Suprapubic skin (tissue), 4 donors: ENCODE measurements around the gene TBL1X. TPM values are rescaled to one million over a fixed set of nuclear protein-coding genes. Genes with fewer than 3 reads are reported as not detected.

ENCODE experiments used
- DNase-seq, 2 donors: peaks; one replicate each; pipeline ENCODE4 v3.0.0-alpha.2; 2019; ENCODE audit warnings: low spot score in 2 of 2
- H3K27ac ChIP-seq: fragments of 200-600 bp; sonication (generic); one replicate; pipeline ENCODE4 v1.5.1; 2019
- H3K27me3 ChIP-seq: fragments of 200-600 bp; sonication (generic); one replicate; pipeline ENCODE4 v1.5.1; 2019
- H3K36me3 ChIP-seq: fragments of 200-600 bp; sonication (generic); one replicate; pipeline ENCODE4 v1.5.1; 2019
- H3K4me1 ChIP-seq: fragments of 200-600 bp; sonication (generic); one replicate; pipeline ENCODE4 v1.5.1; 2019
- H3K4me3 ChIP-seq: fragments of 200-600 bp; sonication (generic); one replicate; pipeline ENCODE4 v1.5.1; 2019; ENCODE audit warnings: mild to moderate bottlenecking
- H3K9me3 ChIP-seq: fragments of 200-600 bp; sonication (generic); one replicate; pipeline ENCODE4 v1.5.1; 2019
- EP300 ChIP-seq: sonication (generic); formaldehyde crosslinking; IDR thresholded peaks from one replicate; pipeline ENCODE4 v1.6.1; 2017; ENCODE audit warnings: antibody characterized with exemption
- POLR2A ChIP-seq, 2 donors: fragments of 450-650 bp; IDR thresholded peaks; one replicate each; pipeline ENCODE4 v1.6.1; 2017; ENCODE audit warnings: antibody characterized with exemption in 2 of 2, mild to moderate bottlenecking in 2 of 2, moderate library complexity in 2 of 2
- POLR2AphosphoS5 ChIP-seq, 3 donors: sonication (generic); formaldehyde crosslinking; IDR thresholded peaks; one replicate each; pipeline ENCODE4 v1.6.1; 2017; ENCODE audit warnings: antibody characterized with exemption in 3 of 3
- WGBS: methylation state at CpG from one replicate; pipeline ENCODE4 v1.1.5; 2018; 5-methylcytosine and 5-hydroxymethylcytosine counted together
- total RNA-seq, 4 donors: library from RNA; depleted of rRNA; stranded (reverse); fragments of >200 nt; gene quantifications; one replicate each; pipeline ENCODE4 v1.1.0, GENCODE V29; 2016
- TF ChIP-seq, protein P1 (sequence below), 2 donors: fragments of 200-600 bp in 1 of 2; fragments of 450-650 bp in 1 of 2; sonication (generic) in 1 of 2; IDR thresholded peaks; one replicate each; pipeline ENCODE4 v1.5.1; 2016 to 2019; ENCODE audit warnings: antibody characterized with exemption in 2 of 2, mild to moderate bottlenecking in 1 of 2, moderate library complexity in 1 of 2

The TBL1X gene
- total RNA-seq, 4 donors from 2014 or later, result 13.2 to 31.0 (median 17.1) TPM

GRCh38 chrX:9647431-9647830, 182.6 kb downstream of the TBL1X start:
- Histone ChIP-seq H3K27ac (no peak overlapping the region), H3K36me3 (no peaks in the 10 kb centered on the region), H3K9me3 (no peaks in the 10 kb centered on the region), H3K4me3 (no peak overlapping the region), H3K27me3 (no peaks in the 10 kb centered on the region), H3K4me1 (no peaks in the 10 kb centered on the region)
- 77% methylated on average over 7 of the region's 7 CpGs for whole genome bisulfite sequencing
- no peak for DNase-seq
- TF ChIP-seq POLR2A (IDR thresholded peaks at IDR 0.05) (no peak), EP300 (no peak), POLR2AphosphoS5 (IDR thresholded peaks at IDR 0.05) (no peak)
- TF ChIP-seq, protein P1, sequence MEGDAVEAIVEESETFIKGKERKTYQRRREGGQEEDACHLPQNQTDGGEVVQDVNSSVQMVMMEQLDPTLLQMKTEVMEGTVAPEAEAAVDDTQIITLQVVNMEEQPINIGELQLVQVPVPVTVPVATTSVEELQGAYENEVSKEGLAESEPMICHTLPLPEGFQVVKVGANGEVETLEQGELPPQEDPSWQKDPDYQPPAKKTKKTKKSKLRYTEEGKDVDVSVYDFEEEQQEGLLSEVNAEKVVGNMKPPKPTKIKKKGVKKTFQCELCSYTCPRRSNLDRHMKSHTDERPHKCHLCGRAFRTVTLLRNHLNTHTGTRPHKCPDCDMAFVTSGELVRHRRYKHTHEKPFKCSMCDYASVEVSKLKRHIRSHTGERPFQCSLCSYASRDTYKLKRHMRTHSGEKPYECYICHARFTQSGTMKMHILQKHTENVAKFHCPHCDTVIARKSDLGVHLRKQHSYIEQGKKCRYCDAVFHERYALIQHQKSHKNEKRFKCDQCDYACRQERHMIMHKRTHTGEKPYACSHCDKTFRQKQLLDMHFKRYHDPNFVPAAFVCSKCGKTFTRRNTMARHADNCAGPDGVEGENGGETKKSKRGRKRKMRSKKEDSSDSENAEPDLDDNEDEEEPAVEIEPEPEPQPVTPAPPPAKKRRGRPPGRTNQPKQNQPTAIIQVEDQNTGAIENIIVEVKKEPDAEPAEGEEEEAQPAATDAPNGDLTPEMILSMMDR (IDR thresholded peaks at IDR 0.05), result no peak

GRCh38 chrX:9650091-9650490, 185.2 kb downstream of the TBL1X start:
- no peak overlapping the region for H3K4me3 ChIP-seq
- no peak overlapping the region for H3K27ac ChIP-seq
- no peaks in the 10 kb centered on the region for H3K4me1 ChIP-seq
- 52% methylated on average over 3 of the region's 3 CpGs for WGBS
- DNase-seq, result no peak
- TF ChIP-seq POLR2AphosphoS5 (IDR thresholded peaks at IDR 0.05) (no peak), POLR2A (IDR thresholded peaks at IDR 0.05) (no peak), EP300 (no peak)
- TF ChIP-seq, protein P1 (IDR thresholded peaks at IDR 0.05), result no peak
- H3K36me3 ChIP-seq, result no peaks in the 10 kb centered on the region
- H3K9me3 ChIP-seq, result no peaks in the 10 kb centered on the region
- no peaks in the 10 kb centered on the region for H3K27me3 ChIP-seq

DNA sequence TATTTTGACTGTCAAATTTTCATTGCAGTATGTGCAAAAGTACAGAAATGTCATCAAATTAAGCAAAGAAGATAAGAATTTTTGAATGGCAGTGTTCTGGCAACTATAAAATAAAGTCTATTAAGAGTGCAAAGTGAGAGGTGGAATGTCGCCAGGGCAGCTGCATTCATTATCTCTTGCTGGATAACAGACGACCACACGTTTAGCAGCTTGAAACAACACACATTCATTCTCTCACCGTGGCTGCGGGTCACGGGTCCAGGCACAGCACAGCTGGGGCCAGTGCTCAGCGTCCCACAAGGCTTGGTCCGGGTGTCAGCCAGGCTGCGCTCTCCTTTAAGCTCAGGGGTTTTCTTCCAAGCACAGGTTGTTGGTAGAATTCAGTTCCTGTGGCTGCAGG, 186.9 kb downstream of the TBL1X start:
- 79% methylated on average over 9 of the region's 9 CpGs for WGBS
- H3K4me1 ChIP-seq, result no peaks in the 10 kb centered on the region
- H3K9me3 ChIP-seq, result no peaks in the 10 kb centered on the region
- no peak overlapping the region for H3K27ac ChIP-seq
- H3K36me3 ChIP-seq, result peaks cover 2% of the 10 kb centered on the region
- DNase-seq, result no peak
- H3K4me3 ChIP-seq, result no peak overlapping the region
- H3K27me3 ChIP-seq, result no peaks in the 10 kb centered on the region
- no peak for TF ChIP-seq POLR2A (IDR thresholded peaks at IDR 0.05)
- TF ChIP-seq EP300, result no peak
- TF ChIP-seq, protein P1 (IDR thresholded peaks at IDR 0.05), result no peak
- TF ChIP-seq POLR2AphosphoS5 (IDR thresholded peaks at IDR 0.05), result no peak

DNA sequence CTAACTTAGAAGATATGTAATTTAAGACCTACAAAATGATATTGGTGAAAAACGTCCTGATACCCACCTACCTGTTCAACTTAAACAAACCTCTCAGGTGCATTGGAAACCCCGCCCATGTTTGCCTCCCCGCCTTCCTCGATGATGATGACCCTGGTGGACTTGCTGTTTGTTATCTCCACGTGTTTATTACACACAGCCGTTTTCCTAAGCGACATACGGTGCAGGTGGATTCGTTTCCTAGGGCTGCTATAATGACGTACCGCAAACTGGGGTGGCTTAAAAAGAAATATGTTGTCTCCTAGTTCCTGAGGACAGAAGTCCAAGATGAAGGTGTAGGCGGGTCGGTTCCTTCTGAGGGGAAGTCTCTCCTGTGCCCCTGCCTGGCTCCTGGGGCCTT, 190.1 kb downstream of the TBL1X start:
- Histone ChIP-seq H3K36me3 (peaks cover 7% of the 10 kb centered on the region), H3K27me3 (no peaks in the 10 kb centered on the region), H3K4me3 (no peak overlapping the region), H3K27ac (no peak overlapping the region), H3K4me1 (no peaks in the 10 kb centered on the region), H3K9me3 (no peaks in the 10 kb centered on the region)
- 88% methylated on average over 13 of the region's 13 CpGs for WGBS
- DNase-seq, result no peak
- TF ChIP-seq, protein P1 (IDR thresholded peaks at IDR 0.05), result no peak
- TF ChIP-seq POLR2AphosphoS5 (IDR thresholded peaks at IDR 0.05) (no peak), EP300 (no peak), POLR2A (IDR thresholded peaks at IDR 0.05) (no peak)

DNA sequence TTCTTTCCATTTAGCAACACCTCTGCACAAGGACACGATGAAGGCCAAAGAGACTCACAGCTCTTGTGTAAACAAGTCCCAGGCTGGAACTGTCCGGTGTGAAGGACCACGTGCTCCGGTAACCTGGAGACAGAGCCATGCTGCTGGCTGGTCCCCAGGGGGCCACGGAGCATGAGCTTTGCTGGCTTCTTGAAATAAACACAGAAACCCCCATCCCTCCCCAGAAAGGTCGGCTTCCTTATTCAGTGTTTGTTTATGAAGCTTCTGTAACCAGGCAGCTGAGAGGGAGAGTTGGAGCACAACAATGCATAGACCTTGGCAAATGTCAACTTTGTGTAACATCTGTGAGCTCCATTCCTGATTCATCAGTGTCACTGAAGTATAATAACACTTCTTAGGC, 191.4 kb downstream of the TBL1X start:
- H3K9me3 ChIP-seq, result no peaks in the 10 kb centered on the region
- no peaks in the 10 kb centered on the region for H3K4me1 ChIP-seq
- peaks cover 7% of the 10 kb centered on the region for H3K36me3 ChIP-seq
- no peaks in the 10 kb centered on the region for H3K27me3 ChIP-seq
- H3K27ac ChIP-seq, result no peak overlapping the region
- no peak overlapping the region for H3K4me3 ChIP-seq
- TF ChIP-seq, protein P1 (IDR thresholded peaks at IDR 0.05), result no peak
- TF ChIP-seq POLR2A (IDR thresholded peaks at IDR 0.05) (no peak), POLR2AphosphoS5 (IDR thresholded peaks at IDR 0.05) (no peak), EP300 (no peak)
- 75% methylated on average over 6 of the region's 6 CpGs for WGBS
- DNase-seq, result no peak
